ENCODE measurements around the gene GRIK4.
A peak's percentile ranks its signal among the peaks of the same experiment; 100 is the strongest.
"Not testable (repeated sequence)": the region's sequence is repeated elsewhere in the genome, so short reads cannot be mapped to it uniquely, and the experiment has no call there.

Gene GRIK4

DNA sequence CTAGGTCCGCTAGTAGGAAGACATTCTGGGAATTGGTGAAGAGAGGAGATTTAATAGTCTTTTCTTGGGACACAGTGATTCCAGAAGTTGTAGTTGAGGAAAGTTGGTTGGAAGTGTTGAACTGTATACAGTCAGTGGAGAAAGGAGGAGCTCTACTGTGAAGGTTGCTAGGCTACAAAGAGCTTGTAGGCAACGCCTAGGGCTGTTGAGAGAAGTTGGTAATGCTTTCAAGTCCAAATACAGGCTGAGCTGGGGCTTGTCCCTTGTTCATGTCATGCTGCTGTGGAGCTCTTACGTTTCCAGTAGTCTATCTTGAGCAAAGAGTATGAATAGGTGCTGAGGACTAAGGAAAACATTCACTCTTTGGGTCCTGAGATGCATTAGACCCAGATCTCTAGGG, 513.4 kb downstream of the GRIK4 start:
- no peak for DNase-seq (ENCODE audit: low read depth, low spot score)
- H3K9ac ChIP-seq (ENCODE audit: insufficient read length, low read depth), result peak overlapping the region; percentile 88
- peak overlapping the region; percentile 76 for H3K4me3 ChIP-seq (ENCODE audit: insufficient read length, low read depth)
- no peaks in the 10 kb centered on the region for H3K27me3 ChIP-seq (ENCODE audit: insufficient read depth, insufficient read length)
- no peak for TF ChIP-seq SUZ12 (IDR thresholded peaks at IDR 0.05; ENCODE audit: extremely low read depth, insufficient read depth, insufficient read length)
- no peak for TF ChIP-seq YY1 (IDR thresholded peaks at IDR 0.05; ENCODE audit: insufficient read depth, insufficient read length)
- no peak for TF ChIP-seq ZNF274 (IDR thresholded peaks at IDR 0.05; ENCODE audit: low read depth, low read length)
- peaks cover 3% of the 10 kb centered on the region for H3K4me1 ChIP-seq (ENCODE audit: insufficient read depth, insufficient read length)
- no peaks in the 10 kb centered on the region for H3K36me3 ChIP-seq (ENCODE audit: insufficient read depth, insufficient read length, low read length)
- H3K9me3 ChIP-seq (ENCODE audit: insufficient read depth, low read length), result no peaks in the 10 kb centered on the region

DNA sequence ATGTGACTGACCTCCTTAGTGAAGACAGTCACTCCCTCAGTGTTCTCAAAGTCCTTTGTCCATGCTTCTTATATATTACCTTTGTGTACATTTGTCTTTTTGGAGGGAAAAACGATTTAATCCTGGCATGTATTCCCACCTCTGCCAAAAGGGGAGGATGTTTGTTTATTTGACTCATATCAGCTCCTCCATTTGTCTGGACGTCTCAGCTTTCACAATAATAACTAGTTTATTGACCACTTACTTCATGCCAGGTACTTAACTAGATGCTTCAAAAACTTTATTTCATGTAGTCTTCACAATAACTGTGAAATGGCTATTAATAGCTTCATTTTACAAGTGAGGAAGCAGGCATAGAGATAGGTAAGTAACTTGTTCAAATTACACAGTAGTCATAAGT, 517.6 kb downstream of the GRIK4 start:
- no peak overlapping the region for H3K4me3 ChIP-seq (ENCODE audit: insufficient read length, low read depth)
- no peak for DNase-seq (ENCODE audit: low read depth, low spot score)

DNA sequence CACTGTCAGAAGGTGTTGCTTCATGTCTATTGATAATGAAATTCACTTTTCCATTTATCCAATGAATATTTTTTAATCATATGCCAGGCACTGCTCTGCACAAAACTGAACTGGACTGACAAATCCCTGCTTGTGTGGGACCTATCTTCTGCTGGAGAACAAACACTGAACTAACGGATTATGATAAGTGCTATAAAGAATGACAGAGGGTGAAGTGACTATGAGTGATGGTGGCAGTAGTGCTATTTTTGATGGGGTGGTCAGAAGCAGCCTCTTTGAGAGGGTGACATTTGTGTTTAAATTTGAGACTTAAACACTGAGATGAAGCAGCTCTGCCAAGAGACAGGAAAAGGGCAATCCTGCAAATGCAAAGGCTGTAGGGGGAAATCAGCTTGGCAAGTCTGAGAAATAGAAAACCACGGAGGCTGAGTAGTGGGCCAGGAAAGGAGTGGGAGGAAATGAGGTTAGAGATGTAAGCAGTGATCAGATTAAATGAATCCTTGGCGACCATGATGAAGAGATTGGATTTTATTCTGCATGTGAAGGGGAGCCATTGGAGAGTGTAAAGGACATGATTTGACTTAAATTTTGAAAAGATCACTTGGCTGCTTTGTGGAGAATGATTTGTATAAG, 518.4 kb downstream of the GRIK4 start:
- no peak for DNase-seq (ENCODE audit: low read depth, low spot score)
- no peak for TF ChIP-seq YY1 (IDR thresholded peaks at IDR 0.05; ENCODE audit: insufficient read depth, insufficient read length)
- TF ChIP-seq SUZ12 (IDR thresholded peaks at IDR 0.05; ENCODE audit: extremely low read depth, insufficient read depth, insufficient read length), result no peak
- no peak for TF ChIP-seq ZNF274 (IDR thresholded peaks at IDR 0.05; ENCODE audit: low read depth, low read length)
- Histone ChIP-seq H3K27me3 (ENCODE audit: insufficient read depth, insufficient read length) (no peaks in the 10 kb centered on the region), H3K9me3 (ENCODE audit: insufficient read depth, low read length) (no peaks in the 10 kb centered on the region), H3K4me3 (ENCODE audit: insufficient read length, low read depth) (no peak overlapping the region), H3K4me1 (ENCODE audit: insufficient read depth, insufficient read length) (peaks cover 2% of the 10 kb centered on the region), H3K9ac (ENCODE audit: insufficient read length, low read depth) (no peak overlapping the region), H3K36me3 (ENCODE audit: insufficient read depth, insufficient read length, low read length) (no peaks in the 10 kb centered on the region)

More for the DNA sequence above, 517.6 kb downstream of the GRIK4 start:
- H3K27me3 ChIP-seq (ENCODE audit: insufficient read depth, insufficient read length), result no peaks in the 10 kb centered on the region
- no peaks in the 10 kb centered on the region for H3K36me3 ChIP-seq (ENCODE audit: insufficient read depth, insufficient read length, low read length)
- H3K9ac ChIP-seq (ENCODE audit: insufficient read length, low read depth), result no peak overlapping the region
- H3K9me3 ChIP-seq (ENCODE audit: insufficient read depth, low read length), result no peaks in the 10 kb centered on the region
- TF ChIP-seq ZNF274 (IDR thresholded peaks at IDR 0.05; ENCODE audit: low read depth, low read length) (no peak), SUZ12 (IDR thresholded peaks at IDR 0.05; ENCODE audit: extremely low read depth, insufficient read depth, insufficient read length) (no peak), YY1 (IDR thresholded peaks at IDR 0.05; ENCODE audit: insufficient read depth, insufficient read length) (no peak)
- H3K4me1 ChIP-seq (ENCODE audit: insufficient read depth, insufficient read length), result peaks cover 3% of the 10 kb centered on the region

GRCh38 chr11:121031167-121031566, 519.6 kb downstream of the GRIK4 start:
- no peaks in the 10 kb centered on the region for H3K4me1 ChIP-seq (ENCODE audit: insufficient read depth, insufficient read length)
- no peaks in the 10 kb centered on the region for H3K36me3 ChIP-seq (ENCODE audit: insufficient read depth, insufficient read length, low read length)
- H3K9me3 ChIP-seq (ENCODE audit: insufficient read depth, low read length), result no peaks in the 10 kb centered on the region
- no peaks in the 10 kb centered on the region for H3K27me3 ChIP-seq (ENCODE audit: insufficient read depth, insufficient read length)
- H3K9ac ChIP-seq (ENCODE audit: insufficient read length, low read depth), result no peak overlapping the region
- H3K4me3 ChIP-seq (ENCODE audit: insufficient read length, low read depth), result no peak overlapping the region
- TF ChIP-seq SUZ12 (IDR thresholded peaks at IDR 0.05; ENCODE audit: extremely low read depth, insufficient read depth, insufficient read length), result no peak
- TF ChIP-seq YY1 (IDR thresholded peaks at IDR 0.05; ENCODE audit: insufficient read depth, insufficient read length), result no peak
- TF ChIP-seq ZNF274 (IDR thresholded peaks at IDR 0.05; ENCODE audit: low read depth, low read length), result no peak
- no peak for DNase-seq (ENCODE audit: low read depth, low spot score)

GRCh38 chr11:121031648-121032047, 520.1 kb downstream of the GRIK4 start:
- not testable (repeated sequence) for H3K27me3 ChIP-seq (ENCODE audit: insufficient read depth, insufficient read length); DNase-seq (ENCODE audit: low read depth, low spot score); H3K9me3 ChIP-seq (ENCODE audit: insufficient read depth, low read length); H3K36me3 ChIP-seq (ENCODE audit: insufficient read depth, insufficient read length, low read length); H3K4me3 ChIP-seq (ENCODE audit: insufficient read length, low read depth); H3K4me1 ChIP-seq (ENCODE audit: insufficient read depth, insufficient read length); H3K9ac ChIP-seq (ENCODE audit: insufficient read length, low read depth)

DNA sequence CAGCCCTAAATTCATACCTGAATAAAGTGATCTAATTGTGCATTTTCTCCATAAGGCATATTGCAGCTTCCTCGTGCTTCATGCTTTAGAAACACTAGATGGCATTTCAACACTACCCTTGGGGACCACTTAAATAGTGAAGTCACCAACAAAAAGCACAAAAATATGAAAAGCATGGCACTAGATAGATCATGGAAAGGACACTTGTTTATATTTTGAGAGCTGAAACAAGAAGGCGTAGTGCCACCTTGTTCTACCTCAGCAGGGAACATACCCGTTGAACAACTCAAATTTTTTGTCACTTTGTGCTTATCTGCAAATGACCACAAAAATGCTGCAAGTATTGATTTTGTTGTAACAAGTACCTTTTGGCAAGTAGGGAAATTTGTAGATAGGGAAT, 521.0 kb downstream of the GRIK4 start:
- Histone ChIP-seq H3K27me3 (ENCODE audit: insufficient read depth, insufficient read length) (no peaks in the 10 kb centered on the region), H3K9me3 (ENCODE audit: insufficient read depth, low read length) (no peaks in the 10 kb centered on the region), H3K36me3 (ENCODE audit: insufficient read depth, insufficient read length, low read length) (no peaks in the 10 kb centered on the region), H3K4me1 (ENCODE audit: insufficient read depth, insufficient read length) (no peaks in the 10 kb centered on the region), H3K9ac (ENCODE audit: insufficient read length, low read depth) (no peak overlapping the region), H3K4me3 (ENCODE audit: insufficient read length, low read depth) (no peak overlapping the region)
- TF ChIP-seq ZNF274 (IDR thresholded peaks at IDR 0.05; ENCODE audit: low read depth, low read length), result no peak
- TF ChIP-seq SUZ12 (IDR thresholded peaks at IDR 0.05; ENCODE audit: extremely low read depth, insufficient read depth, insufficient read length), result no peak
- TF ChIP-seq YY1 (IDR thresholded peaks at IDR 0.05; ENCODE audit: insufficient read depth, insufficient read length), result no peak
- DNase-seq (ENCODE audit: low read depth, low spot score), result no peak

DNA sequence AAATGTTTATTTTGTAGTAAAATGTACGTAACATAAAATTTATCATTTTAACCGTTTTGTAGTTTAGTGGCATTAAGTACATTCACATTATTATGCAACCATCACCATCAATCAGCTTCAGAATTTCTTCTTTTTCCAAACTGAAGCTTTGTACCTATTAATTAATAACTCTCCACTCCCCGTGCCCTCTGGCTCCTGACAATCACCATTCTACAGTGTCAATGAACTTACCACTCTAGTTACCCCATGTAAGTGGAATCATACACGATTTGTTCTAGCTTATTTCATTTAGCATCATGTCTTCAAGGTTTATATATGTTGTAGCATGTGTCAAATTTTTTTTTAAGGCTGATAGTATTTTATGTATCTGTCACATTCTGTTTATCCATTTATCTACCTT, 522.1 kb downstream of the GRIK4 start:
- H3K9ac ChIP-seq (ENCODE audit: insufficient read length, low read depth), result no peak overlapping the region
- H3K27me3 ChIP-seq (ENCODE audit: insufficient read depth, insufficient read length), result no peaks in the 10 kb centered on the region
- H3K36me3 ChIP-seq (ENCODE audit: insufficient read depth, insufficient read length, low read length), result no peaks in the 10 kb centered on the region
- H3K9me3 ChIP-seq (ENCODE audit: insufficient read depth, low read length), result no peaks in the 10 kb centered on the region
- TF ChIP-seq ZNF274 (IDR thresholded peaks at IDR 0.05; ENCODE audit: low read depth, low read length) (no peak), SUZ12 (IDR thresholded peaks at IDR 0.05; ENCODE audit: extremely low read depth, insufficient read depth, insufficient read length) (no peak), YY1 (IDR thresholded peaks at IDR 0.05; ENCODE audit: insufficient read depth, insufficient read length) (no peak)
- DNase-seq (ENCODE audit: low read depth, low spot score), result no peak
- H3K4me1 ChIP-seq (ENCODE audit: insufficient read depth, insufficient read length), result no peaks in the 10 kb centered on the region
- no peak overlapping the region for H3K4me3 ChIP-seq (ENCODE audit: insufficient read length, low read depth)

All from NT2/D1 (cell line).